Purkinje cell (primary cell): Measurements from ENCODE around the gene GLS. TPM values are rescaled to one million over a fixed set of nuclear protein-coding genes. Genes with fewer than 3 reads are reported as not detected.

ENCODE experiments used
- polyA plus RNA-seq: library from polyadenylated mRNA; unstranded; fragments of >200 nt; fragmentation: Nextera tagmentation; gene quantifications from 2 replicates; pipeline ENCODE4 v1.2.1, GENCODE V29; 2014

The GLS gene
- polyA plus RNA-seq = 58.7 and 62.6 TPM in 2 replicates

DNA sequence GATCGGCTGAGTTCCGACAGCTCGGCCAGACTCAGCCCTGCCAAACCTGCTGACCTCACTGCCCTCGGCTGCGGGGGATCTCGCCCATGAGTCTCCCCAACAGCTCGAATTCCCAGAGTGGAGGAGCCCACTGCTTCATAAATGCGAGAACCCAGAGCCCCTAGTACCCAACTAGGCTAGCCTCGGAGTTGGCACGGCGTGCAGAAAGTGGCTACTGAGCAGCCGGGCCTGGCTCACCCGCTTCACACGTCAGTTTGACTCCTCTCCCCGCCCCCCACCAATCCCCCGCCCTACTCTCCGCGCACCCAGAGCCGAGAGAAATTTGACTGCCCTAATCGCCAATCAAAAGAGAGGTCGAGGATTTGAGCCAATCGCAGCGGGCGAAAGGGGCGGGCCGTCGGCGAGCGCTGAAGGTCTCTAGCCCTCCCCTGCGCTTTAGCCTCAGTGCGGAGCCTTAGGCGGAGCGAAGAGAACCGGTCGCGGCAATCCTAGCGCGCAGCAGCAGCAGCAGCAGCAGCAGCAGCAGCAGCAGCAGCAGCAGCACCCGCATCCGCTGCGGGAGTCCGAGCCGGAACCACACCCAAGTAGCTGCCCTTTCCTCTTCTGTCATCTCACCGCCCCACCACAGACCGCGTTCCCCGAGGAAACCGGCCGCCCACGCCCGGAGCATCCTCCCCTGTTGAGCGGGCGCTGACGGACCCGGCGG, at the start of gene GLS:
GLS (plus strand) TSS at position 444 of the 706 bp plus-strand sequence. CDS start 264 bp downstream, outside the sequence.

DNA sequence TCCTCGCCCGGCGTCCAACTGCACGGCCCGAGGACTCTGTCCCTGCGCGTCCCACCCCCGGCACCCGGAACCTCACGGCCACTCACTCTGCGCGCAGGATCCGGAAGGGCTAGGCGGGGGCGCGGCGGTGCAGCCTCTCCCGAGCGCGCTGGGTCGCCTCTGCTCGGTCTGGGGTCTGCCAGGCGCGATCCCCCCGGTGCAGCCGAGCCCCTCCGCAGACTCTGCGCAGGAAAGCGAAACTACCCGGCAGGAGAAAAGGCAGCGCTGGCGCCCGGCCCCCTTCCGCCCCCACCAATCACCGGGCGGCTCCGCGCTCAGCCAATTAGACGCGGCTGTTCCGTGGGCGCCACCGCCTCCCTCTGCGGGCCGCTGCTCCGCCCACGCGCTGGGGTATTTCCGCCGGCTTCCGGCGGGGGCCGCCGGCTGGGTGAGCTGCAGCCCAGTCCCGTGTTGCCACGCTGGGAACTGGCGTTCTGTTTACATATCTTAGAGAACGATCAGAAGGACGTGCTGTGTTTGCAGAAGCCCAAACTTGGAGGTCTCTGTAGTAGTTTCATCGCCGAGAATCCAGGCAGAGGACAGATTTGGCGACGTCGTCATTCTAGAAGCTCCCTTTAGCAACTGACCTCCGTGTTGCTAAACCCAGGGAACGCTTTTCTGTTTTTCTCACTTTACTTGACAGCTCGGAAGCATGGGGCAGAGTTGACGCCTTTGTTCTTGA, 133.5 kb downstream of the GLS start, which contains the start of gene STAT1:
STAT1 (minus strand) TSS at position 240 of the 721 bp plus-strand sequence. CDS start 4,168 bp downstream, outside the sequence.

Other genes with a start within 250 kb of the GLS start
- gene NAB1, start 231.7 kb upstream of the GLS start, polyA plus RNA-seq = 8.4 and 8.7 TPM in 2 replicates
- 18.4 and 19.8 TPM in 2 replicates for gene STAT1, start 133.3 kb downstream of the GLS start, polyA plus RNA-seq